HG02798 (cell line): ENCODE data around the gene MERTK.

Source experiments
- ATAC-seq: cut with Tn5 transposase; IDR thresholded peaks from one replicate; pipeline ENCODE4 v1.9.1; 2021; ENCODE audit warnings: mild to moderate bottlenecking; ENCODE audit not compliant: unreplicated experiment, poor library complexity

The MERTK gene

DNA sequence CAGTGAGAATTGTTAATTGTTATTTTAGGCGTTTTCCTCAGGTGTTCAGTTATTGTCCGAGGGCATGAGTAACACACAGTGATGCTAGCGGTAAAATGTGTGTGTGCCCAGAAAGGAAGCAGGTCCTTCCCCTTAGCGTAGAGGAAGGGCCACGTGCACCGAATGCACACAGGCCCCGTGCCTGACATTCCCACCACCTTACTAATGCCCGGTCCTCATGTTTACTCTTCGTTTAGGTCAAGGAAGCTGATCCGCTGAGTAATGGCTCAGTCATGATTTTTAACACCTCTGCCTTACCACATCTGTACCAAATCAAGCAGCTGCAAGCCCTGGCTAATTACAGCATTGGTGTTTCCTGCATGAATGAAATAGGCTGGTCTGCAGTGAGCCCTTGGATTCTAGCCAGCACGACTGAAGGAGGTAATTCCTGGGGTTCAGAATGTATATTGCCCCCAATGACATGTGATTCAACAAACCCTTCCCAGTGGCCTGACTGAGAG is 76.7 kb downstream of the MERTK start:
- ATAC-seq: no peak

DNA sequence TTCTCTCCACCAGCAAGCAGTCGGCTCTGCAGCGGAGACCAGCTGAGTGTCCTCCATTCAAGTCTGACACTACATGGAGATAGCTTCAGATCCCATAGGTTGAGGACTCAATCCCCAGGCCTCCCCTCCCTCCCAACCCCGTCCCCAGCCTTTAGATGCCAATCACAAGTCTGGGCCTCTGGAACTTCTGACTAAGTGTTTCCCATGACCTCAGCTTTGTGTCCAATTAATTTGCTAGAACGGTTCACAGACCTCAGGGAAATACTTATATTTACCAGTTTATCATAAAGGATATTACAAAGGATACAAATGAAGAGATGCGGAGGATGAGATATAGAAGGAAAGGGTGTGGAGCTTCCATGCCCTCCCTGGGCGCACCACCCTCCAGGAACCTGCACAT is 77.4 kb downstream of the MERTK start:
- ATAC-seq: no peak

DNA sequence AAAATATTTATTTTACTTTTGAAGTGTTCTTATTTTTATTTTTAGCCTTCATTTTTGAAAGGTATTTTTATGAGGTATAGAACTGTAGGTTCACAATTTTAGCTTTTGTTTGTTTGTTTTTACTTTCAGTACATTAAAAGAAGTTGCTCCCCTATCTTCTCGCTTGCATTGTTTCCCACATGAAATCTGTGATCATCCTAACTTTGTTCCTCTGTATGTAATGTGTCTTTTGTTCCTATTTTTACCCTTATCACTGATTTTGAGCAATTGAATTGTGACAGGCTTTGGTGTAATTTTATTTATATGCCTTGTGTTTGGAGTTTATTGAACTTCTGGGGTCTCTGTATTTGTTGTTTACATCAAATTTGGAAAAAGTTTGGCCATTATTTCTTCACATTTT is 78.8 kb downstream of the MERTK start:
- ATAC-seq: no peak

DNA sequence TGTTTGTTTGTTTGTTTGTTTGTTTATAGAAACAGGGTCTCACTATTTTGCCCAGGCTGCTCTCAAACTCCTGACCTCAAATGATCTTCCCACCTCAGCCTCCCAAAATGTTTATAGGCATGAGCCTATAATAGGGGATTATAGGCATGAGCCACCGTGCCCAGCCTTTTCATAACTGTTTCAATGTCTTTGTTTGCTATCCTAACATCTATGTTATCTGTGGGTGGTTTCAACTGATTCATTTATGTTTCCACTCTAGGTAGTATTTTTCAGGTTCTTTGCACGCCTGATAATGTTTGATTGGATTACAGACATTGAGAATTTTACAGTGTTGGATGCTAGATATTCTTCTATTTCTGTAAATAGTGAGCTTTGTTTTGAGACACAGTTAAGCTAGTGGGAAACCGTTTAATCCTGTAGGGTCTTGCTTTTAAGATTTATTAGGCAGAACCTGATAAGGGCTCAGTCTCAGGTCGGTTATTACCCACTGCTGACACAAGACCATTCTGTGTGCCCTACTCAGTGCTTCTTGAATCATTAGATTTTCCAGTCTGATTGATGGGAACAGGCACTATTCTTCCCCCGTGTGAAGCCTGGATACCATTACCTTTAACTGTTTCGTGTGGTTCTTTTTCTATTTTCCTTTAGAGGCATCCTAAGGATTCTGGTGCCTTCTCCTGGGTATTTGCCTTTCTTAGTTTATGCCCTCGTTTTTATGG is 80.2 kb downstream of the MERTK start:
- ATAC-seq: no peak

DNA sequence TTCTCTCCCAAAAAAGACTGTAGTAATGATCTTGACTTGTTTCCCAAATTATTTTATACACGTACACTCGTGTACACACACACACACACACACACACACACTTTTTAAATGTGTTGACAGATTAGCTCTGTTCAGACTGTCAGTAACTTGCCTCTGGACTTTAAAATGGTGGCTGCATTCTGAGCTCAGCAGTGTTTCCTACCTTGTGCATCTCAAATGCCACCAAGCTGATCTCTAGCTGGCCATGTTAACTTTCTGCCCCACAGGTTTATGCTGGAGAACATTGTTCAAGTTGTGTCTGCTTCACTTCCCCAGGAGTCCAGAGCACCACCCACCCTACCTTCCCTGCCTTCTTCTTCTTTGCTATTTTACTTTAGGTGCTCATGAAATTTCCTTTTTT is 83.3 kb downstream of the MERTK start:
- no peak for ATAC-seq

DNA sequence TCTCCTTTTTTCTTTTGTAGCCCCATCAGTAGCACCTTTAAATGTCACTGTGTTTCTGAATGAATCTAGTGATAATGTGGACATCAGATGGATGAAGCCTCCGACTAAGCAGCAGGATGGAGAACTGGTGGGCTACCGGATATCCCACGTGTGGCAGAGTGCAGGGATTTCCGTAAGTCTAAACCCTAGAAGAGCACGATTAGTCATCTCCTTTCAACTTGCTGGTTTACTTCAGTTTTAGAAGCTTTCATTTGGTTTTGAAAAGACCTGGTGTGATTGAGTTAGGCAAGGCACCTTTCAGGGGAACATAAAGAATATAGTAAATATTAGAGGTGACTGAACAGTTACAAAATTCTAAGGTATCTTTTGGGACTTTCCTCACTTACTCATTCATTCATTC is 84.4 kb downstream of the MERTK start:
- peak; percentile 38 for ATAC-seq

DNA sequence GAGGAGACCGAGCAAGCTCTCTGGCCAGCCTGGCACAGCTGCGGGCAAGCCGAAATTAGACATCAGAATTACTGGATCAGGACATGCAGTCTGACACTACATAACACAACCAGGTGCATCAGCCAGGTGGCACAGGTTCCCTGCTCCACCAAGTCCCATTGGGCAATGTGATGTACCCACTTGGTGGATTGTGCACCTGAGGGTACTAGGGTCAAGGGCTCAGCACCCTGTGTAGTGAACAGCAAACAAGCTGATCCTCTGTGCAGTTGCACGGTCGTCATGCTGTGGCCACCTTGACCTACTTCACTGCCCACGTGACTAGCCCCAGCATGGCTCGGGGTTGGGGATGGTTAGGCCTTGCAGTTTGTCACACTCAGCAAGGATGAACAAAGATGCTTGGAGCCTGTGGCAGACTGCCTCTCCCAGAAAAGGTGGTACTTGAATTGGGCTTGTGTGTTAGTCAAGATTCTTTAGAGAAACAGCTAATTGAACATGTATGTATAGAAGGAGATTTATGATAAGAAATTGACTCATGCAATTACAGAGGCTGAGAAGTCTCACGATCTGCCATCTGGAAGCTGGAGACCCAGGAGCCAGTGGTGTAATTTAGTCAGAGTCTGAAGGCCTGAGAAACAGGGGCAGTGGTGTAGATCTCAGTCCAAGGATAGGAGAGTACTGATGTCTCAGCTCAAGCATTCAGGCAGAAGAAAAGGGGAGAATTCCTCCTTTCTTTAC is 85.2 kb downstream of the MERTK start:
- no peak for ATAC-seq

DNA sequence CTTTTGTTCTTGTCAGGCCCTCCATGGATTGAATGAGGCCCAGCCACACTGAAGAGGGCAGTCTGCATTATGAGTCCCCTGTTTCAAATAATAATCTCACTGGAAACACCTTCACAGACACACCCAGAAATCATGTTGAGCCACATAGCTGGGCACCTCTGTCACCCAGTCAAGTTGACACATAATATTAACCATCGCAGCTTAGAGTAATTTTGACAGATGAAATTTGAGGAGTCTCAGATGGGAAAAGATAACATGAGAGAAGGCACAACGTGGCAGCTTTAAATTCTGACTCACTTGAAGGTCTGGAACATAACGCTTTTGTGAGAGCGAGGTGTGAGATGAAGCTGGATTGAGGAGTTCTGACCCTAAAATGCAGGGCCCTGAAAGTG is 85.8 kb downstream of the MERTK start:
- ATAC-seq: no peak

DNA sequence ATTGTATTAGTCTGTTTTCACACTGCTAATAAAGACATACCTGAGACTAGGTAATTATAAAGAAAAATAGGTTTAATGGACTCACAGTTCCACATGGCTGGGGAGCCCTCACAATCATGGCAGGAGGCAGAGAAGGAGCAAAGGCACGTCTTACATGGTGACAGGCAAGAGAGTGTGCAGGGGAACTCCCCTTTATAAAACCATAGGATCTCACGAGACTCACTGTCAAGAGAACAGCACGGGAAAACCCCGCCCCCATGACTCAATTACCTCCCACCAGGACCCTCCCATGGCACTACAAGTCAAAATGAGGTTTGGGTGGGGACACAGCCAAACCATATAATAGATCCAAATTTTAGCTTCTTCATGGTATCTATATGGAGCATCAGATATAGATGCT is 87.1 kb downstream of the MERTK start:
- no peak for ATAC-seq

DNA sequence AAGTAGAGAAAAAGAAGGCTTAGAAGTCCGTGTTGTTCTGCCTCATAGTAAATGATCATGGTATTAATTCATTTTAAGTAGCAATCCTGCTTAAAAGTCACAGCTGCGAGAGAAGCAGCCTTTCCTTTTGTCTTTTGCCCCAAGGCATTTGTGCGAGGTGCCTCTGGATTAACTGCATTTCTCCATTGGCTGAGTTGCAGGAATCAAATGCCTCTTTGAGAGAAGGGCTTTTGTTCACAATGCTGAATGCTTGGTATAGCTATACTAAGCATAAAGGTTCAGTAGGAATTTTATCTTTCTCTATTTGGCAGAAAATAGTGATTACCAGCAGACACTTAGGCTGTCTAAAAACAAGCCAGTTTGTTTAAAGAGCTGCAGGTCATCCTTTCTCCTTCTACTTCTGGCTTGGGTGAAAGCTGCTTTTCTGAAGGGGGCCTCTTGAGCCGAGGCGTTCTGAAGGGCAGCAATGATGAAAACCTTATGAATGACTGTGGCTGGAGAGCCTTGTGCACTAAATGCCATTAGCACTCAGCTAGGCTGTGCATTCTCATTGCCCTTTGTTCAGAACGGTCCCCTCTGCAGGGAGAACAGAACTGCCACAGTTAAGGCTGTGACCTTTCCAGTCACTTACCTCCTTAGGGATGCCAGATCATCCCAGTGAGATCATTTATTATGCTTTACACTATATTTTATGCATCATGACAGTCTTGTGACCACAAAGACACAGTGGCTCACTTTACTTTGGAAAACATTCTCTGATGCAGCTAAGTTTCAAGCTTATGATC is 87.9 kb downstream of the MERTK start:
- ATAC-seq: no peak

DNA sequence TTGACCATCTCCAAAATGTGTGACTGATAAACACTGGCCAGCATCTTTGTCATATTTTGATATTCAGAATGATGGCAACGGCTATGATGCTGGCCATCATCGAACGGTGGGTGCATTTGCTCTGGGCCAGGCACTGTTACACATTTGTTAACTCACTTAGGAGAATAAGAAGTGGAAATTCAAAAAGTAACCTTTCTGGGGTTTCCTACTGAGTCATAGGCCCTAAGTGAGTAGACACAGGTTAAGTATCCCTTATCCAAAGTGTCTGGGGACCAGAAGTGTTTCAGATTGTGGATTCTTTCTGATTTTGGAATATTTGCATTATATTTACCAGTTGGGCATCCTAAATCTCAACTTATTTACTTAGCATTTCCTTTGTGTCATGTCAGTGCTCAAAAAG is 92.0 kb downstream of the MERTK start:
- ATAC-seq: no peak

DNA sequence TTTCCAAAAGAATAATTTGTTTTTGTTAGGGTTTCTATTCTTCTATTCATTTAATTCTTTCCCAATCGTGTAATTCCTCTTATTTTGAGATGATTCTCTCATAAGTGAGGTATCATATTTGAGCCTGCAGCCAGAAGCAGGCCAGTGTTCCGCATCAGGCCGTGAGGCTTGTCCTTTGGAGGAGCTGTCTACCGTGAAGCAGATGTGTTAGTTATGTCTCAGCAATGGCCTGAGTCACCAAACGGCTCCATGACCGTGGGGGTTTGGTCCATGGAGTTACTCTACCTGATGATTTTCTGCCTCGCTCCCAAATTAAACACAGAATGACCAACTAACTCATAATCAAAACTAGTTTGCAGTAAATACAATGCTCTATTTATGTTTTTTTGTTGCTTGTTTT is 92.4 kb downstream of the MERTK start:
- no peak for ATAC-seq

DNA sequence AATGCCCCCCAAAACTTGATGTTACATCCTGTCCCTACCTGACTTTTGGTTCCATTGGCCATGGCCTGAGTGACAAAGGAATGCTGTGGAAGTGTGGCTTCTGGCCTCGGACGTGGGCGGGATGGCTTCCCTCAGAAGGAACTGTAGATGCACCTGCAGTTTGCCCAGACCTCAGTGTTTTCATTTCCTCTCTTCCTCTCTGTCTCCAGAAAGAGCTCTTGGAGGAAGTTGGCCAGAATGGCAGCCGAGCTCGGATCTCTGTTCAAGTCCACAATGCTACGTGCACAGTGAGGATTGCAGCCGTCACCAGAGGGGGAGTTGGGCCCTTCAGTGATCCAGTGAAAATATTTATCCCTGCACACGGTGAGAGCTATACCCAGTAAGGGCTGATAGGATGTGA is 95.6 kb downstream of the MERTK start:
- ATAC-seq: no peak

DNA sequence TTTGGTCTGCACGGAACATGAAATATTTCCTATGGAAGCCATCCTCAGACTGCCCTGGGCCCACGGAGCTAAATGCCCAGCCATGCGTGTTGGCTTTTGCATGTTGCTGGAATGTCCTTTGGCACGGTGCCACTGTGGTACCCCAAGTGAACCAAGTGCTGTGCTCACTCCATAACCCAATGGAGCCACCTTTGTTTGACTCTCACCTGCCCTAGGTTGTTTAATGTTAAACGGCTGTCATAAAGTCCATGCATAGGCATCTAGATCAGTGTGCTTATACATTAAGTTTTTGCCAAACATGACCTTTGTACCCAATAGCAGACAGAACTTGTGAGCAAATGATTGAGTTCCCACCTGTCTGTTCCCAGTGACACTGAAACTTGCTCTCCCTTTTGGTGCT is 96.7 kb downstream of the MERTK start:
- ATAC-seq: no peak

DNA sequence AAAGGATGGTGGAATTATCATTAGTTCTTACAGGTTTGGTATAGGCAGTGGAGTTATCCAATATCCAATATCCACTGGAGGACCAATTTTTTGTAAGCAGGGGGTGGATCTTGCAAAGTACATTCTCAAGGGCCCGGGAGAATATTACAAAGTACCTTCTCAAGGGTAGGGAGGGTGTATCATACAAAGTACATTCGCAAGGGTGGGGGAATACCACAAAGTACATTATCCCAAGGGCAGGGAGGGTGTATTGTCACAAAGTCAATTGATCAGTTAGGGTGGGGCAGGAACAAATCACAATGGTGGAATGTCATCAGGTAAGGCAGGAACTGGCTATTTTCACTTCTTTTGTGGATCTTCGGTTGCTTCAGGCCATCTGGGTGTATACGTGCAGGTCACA is 101.4 kb downstream of the MERTK start:
- no peak for ATAC-seq

DNA sequence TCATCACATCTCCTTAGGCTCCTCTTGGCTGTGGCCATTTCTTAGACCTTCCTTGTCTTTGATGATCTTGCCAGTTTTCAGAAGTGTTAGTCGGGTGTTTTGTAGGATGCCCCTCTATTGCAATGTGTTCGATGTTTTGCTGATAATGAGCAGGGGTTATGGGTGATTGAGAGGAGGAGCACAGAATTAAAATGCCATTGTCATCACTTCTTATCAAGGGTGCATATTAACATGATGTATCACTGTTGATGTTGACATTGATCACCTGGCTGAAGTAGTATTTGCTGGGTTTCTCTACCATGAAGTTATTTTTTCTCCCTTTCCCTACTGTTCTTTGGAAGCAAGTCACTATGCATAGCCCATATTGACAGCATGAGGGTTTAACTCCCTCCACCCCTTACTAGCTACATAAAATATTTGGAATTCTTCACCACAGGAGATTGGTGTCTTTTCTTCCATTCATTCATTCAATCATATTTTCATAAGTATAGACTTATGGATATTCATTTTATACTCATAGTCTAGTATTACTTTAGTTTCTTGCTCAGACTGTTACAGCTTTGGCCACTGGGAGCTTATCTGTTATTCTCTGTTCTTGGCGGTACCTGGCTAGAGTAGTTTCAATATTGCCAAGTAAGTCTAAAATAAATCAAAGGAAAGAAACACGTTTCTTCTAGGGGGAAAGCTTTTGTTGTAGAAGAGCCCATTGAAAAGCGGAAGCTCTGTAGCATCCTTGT is 102.2 kb downstream of the MERTK start:
- no peak for ATAC-seq

DNA sequence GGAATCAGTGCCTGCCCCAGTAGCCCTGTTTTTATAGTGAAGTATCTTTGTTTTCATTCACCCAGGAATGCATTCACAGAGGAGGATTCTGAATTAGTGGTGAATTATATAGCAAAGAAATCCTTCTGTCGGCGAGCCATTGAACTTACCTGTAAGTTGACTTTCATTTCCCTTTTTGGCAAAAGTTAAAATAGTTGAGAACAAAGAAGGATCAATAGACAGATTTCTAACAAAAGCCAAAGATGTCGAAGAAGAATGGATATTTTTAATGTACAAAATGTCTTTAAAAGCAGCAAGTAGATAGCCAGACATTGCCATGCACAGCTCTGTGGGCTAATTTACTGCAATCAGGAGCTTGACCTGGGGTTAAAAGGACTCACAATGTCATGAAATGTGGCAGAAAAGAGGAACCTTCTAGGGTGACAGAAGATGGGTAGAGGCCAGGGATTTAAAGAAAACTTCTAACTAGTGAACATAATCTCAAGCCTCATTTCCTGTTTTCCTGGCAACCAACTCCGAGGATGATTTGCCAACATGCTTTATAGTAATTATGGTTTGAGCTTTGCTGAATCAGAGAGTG is 102.8 kb downstream of the MERTK start:
- no peak for ATAC-seq

DNA sequence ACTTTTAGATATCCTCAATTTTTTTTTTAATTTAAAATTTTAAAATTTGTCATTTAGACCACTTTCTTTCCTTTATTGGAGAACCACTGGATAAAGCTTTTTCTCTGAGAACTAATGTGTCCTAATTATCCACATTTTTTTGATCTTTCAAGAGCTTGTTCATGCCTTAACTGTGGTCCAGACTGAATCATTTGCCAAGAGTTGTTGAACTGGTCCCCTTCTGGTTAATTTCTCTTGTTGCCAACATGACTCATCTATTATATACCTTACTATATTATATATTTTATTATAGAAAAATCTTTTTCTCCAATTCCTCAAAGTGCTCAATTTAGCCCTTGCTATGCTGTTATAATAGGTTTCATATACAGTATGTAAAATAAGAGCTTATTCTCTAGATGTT is 103.5 kb downstream of the MERTK start:
- no peak for ATAC-seq

DNA sequence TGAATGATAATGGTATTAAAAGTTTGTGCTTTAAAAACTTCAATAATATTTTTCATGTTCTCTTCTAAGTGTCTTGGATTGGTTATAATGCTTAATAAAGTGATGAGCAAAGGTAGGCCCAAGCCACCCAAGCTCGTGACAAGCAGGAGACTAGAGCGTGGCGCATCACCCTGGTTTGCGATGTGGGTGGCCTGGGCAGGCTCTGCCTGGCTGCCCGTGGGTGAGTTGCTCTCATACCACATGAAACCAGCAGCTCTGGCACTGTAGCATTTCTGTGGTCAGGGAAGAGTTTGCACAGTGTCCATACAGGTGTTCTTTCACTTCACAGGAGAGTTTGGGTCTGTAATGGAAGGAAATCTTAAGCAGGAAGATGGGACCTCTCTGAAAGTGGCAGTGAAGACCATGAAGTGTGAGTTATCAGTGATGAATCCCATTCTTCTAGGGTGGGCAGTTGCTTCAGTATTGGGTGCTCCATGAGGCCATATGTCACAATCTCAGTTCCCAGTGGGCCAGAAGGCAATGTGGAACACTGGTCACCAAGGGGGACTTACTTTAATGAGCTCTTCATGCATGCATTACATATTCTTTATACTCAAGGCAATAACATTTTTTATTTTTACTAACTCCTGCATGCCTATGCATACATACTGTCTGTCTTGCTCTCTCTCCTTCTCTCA is 105.3 kb downstream of the MERTK start:
- no peak for ATAC-seq

DNA sequence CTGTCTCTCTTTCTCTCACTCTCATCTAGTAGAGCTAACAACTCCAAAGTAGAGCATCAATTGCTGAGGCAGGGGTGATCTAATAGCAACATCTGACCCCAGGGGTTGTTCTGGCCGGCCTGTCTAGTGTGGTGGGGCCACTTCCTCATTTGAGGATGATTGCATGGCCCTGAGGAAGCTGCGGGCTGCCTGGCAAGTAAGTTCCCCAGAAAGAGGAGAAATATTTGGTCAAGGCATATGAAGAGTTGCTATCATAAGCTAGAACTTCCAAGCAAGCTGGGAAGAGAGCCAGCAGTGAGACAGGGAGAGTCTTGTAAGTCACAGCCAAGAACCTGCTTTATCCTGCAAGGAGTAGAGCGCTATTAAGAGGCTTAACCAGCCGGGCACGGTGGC is 105.8 kb downstream of the MERTK start:
- peak; percentile 56 for ATAC-seq
